Calu3 (cell line): ENCODE measurements around the gene PDK2. TPM values are rescaled to one million over a fixed set of nuclear protein-coding genes. Genes with fewer than 3 reads are reported as not detected.

Experiments
- BruUV-seq: library from RNA; stranded (reverse); fragments of 400-500 nt; replicated peaks from 2 replicates; lab custom pipeline; 2021; lab: Mats Ljungman, UMichigan
- CTCF ChIA-PET: fragments of 300-600 bp; sonication (Branson Sonifier 250); formaldehyde crosslinking; loops from one replicate; lab custom pipeline; 2022; ENCODE audit warnings: antibody characterized with exemption; lab: Charles Lee
- DNase-seq: peaks from one replicate; pipeline ENCODE4 v3.0.0; 2022
- H3K27ac Mint-ChIP-seq: one replicate; pipeline ENCODE4 v1.8.0; 2022; ENCODE audit warnings: mixed read lengths; ENCODE audit not compliant: unreplicated experiment
- H3K27me3 Mint-ChIP-seq: one replicate; pipeline ENCODE4 v1.8.0; 2022; ENCODE audit warnings: mixed read lengths; ENCODE audit not compliant: unreplicated experiment
- H3K36me3 Mint-ChIP-seq: one replicate; pipeline ENCODE4 v1.8.0; 2022; ENCODE audit warnings: mild to moderate bottlenecking, moderate library complexity, mixed read lengths; ENCODE audit not compliant: insufficient read depth, unreplicated experiment
- H3K4me1 Mint-ChIP-seq: one replicate; pipeline ENCODE4 v1.8.0; 2022; ENCODE audit warnings: mild to moderate bottlenecking, low read depth, mixed read lengths; ENCODE audit not compliant: unreplicated experiment
- H3K4me3 Mint-ChIP-seq: one replicate; pipeline ENCODE4 v1.8.0; 2022; ENCODE audit warnings: mild to moderate bottlenecking, low read depth, moderate library complexity, mixed read lengths; ENCODE audit not compliant: unreplicated experiment
- H3K9me3 Mint-ChIP-seq: one replicate; pipeline ENCODE4 v1.8.0; 2022; ENCODE audit warnings: low read depth, mixed read lengths; ENCODE audit not compliant: unreplicated experiment
- CTCF ChIP-seq: fragments of 200-600 bp; IDR thresholded peaks from one replicate; pipeline ENCODE4 v1.8.0; 2022; ENCODE audit warnings: antibody characterized with exemption; ENCODE audit not compliant: unreplicated experiment
- intact Hi-C: fragments of 100-400 bp; cut with micrococcal nuclease; formaldehyde crosslinking; loops from one replicate; pipeline ENCODE4 v1.10.0; 2022; ENCODE audit not compliant: unreplicated experiment
- total RNA-seq: library from RNA; stranded (reverse); gene quantifications from 2 replicates; pipeline ENCODE4 v1.2.3, GENCODE V29; 2022

PDK2 gene
- total RNA-seq, 1 experiment from 2014 or later = 29.5 TPM

GRCh38 chr17:50125420-50125997, 30.4 kb downstream of the PDK2 start:
- Mint-ChIP-seq H3K9me3 (no peaks in the 10 kb centered on the region), H3K4me1 (peaks cover 23% of the 10 kb centered on the region), H3K27ac (no peak overlapping the region), H3K27me3 (peaks cover 81% of the 10 kb centered on the region), H3K36me3 (peaks cover 6% of the 10 kb centered on the region), H3K4me3 (no peak overlapping the region)
- no TSS peak for BruUV-seq
- CTCF ChIA-PET = interaction anchor here (0.6 kb wide), 1 partner anchor 129 kb away, joined by 3 read pairs; no protein-coding TSS in a partner anchor
- DNase-seq = no peak
- no peak for TF ChIP-seq CTCF
- intact Hi-C loops = no loop called here

DNA sequence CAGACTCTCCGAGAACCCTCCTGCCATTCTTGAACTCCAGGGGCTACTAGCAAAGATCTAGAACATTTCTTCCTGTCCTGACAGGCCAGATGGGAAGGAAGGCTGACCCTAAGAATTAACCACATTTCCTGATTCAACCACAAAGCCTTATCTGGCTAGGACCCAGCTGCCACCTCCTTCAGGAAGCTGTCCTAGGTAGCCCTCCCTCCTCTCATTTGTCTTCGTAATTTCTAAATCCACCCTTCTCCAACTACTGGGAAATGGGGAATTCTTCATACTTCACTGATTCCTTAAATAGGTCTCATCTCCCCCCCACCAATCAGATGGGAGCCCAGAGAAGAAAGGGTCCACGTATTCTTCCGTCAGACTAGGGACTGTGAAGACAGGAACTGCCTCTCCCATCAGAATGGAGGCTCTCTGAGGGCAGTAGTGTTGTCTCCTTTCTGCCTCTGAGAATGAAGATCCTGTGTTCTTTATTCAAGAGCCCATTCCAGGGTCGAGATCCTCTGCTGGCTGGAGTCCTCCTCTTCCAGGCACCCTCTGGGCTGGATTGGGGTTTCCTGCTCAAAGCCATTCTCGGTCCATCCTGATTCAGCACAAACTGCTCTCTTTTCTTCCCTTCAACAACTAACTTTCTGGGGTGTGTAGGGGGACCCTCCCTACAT, 32.7 kb downstream of the PDK2 start:
- intact Hi-C loops = no loop called here
- Mint-ChIP-seq H3K27me3 (peaks cover 73% of the 10 kb centered on the region), H3K36me3 (peaks cover 6% of the 10 kb centered on the region), H3K9me3 (no peaks in the 10 kb centered on the region), H3K4me3 (no peak overlapping the region), H3K27ac (peak overlapping the region; percentile 10), H3K4me1 (peaks cover 23% of the 10 kb centered on the region)
- no TSS peak for BruUV-seq
- CTCF ChIA-PET = interaction anchor here (0.7 to 1.5 kb wide), 2 partner anchors 13 to 26 kb away, joined by 3 to 8 read pairs; no protein-coding TSS in a partner anchor
- no peak for TF ChIP-seq CTCF
- DNase-seq = peak; percentile 26

GRCh38 chr17:50128441-50129352, 33.5 kb downstream of the PDK2 start:
- BruUV-seq = no TSS peak
- peak; percentile 21 for DNase-seq
- TF ChIP-seq CTCF = no peak
- Mint-ChIP-seq H3K9me3 (no peaks in the 10 kb centered on the region), H3K4me1 (peaks cover 23% of the 10 kb centered on the region), H3K36me3 (peaks cover 11% of the 10 kb centered on the region), H3K4me3 (peak overlapping the region; percentile 57), H3K27ac (peak overlapping the region; percentile 10), H3K27me3 (peaks cover 64% of the 10 kb centered on the region)
- CTCF ChIA-PET = no interaction called here
- intact Hi-C loops = no loop called here

GRCh38 chr17:50129353-50129727, 34.2 kb downstream of the PDK2 start:
- peaks cover 63% of the 10 kb centered on the region for H3K27me3 Mint-ChIP-seq
- no TSS peak for BruUV-seq

More at GRCh38 chr17:50129353-50129727, 34.2 kb downstream of the PDK2 start:
- CTCF ChIA-PET = no interaction called here
- peak overlapping the region; percentile 57 for H3K4me3 Mint-ChIP-seq
- H3K9me3 Mint-ChIP-seq = no peaks in the 10 kb centered on the region
- peaks cover 17% of the 10 kb centered on the region for H3K36me3 Mint-ChIP-seq
- H3K4me1 Mint-ChIP-seq = peaks cover 23% of the 10 kb centered on the region
- no peak for DNase-seq
- peak overlapping the region; percentile 36 for H3K27ac Mint-ChIP-seq
- TF ChIP-seq CTCF = no peak
- intact Hi-C loops = no loop called here
